Measurements from ENCODE around the gene SCGB1C2.

DNA sequence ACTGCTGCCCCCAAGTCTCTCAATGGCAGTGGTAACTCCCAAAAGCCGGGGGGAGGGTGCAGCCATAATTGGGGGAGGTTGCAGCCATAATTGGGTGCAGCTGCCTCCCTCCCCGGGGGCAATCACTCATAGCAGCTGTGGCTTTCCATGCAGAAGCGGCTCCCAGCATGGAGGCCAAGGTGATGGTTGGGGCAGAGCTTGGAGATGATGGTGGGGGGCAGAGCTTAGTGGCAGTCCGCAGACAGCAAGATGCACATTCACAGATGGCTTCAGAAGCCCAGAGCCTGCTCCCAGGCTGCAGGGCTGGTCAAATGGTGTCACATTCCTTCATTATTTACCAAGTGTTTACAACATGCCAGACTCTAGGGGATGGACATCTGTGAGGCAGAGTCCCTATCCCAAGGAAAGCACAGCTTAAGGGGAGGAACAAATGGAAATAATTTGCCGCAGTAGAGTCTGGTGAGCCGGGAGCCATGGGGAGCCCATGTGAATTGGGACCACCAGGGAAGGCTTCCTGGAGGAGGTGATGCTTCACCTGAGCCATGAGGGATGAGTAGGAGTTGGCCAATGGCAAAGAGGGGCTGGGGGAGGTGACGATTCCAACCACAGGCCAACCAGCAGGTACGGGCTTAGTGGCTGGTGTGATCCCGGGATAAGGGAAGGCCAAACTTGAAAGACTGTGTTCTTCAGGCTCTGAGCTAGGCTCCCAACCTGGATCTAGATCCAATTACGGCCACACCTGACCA is 36.0 kb downstream of the SCGB1C2 start:
- TF ChIP-seq GATA2 (IDR thresholded peaks at IDR 0.05; ENCODE audit: low read depth, low read length) (no peak), GATA3 (IDR thresholded peaks at IDR 0.05; ENCODE audit: low read depth, low read length) (no peak)

Measured in SH-SY5Y (cell line).